BLaER1 treated with 17β-estradiol and CSF1 and Interleukin-3, amounts not matched to agents 10 nM and 100 nM (cell line): ENCODE results near the gene GUCA1C.

Experiments
- H3K27ac ChIP-seq, 11 experiments: shearing (Covaris generic); formaldehyde crosslinking; 2 replicates each; pipeline ENCODE4 v1.8.1; 2022
- H3K27me3 ChIP-seq, 11 experiments: shearing (Covaris generic); formaldehyde crosslinking; 2 replicates each; pipeline ENCODE4 v1.8.1; 2022
- H3K36me3 ChIP-seq, 11 experiments: shearing (Covaris generic); formaldehyde crosslinking; 2 replicates each; pipeline ENCODE4 v1.8.1; 2022
- H3K4me1 ChIP-seq, 10 experiments: shearing (Covaris generic); formaldehyde crosslinking; 2 replicates each; pipeline ENCODE4 v1.8.1; 2022
- H3K4me2 ChIP-seq, 11 experiments: shearing (Covaris generic); formaldehyde crosslinking; 2 replicates each; pipeline ENCODE4 v1.8.1; 2022
- H3K4me3 ChIP-seq, 10 experiments: shearing (Covaris generic); formaldehyde crosslinking; 2 replicates each; pipeline ENCODE4 v1.8.1; 2022
- H3K9ac ChIP-seq, 11 experiments: shearing (Covaris generic); formaldehyde crosslinking; 2 replicates each; pipeline ENCODE4 v1.8.1; 2022
- H3K9me3 ChIP-seq, 11 experiments: shearing (Covaris generic); formaldehyde crosslinking; replicated peaks in 1 of 11; 2 replicates each; pipeline ENCODE4 v1.8.1; 2022
- H4K20me1 ChIP-seq, 11 experiments: shearing (Covaris generic); formaldehyde crosslinking; 2 replicates each; pipeline ENCODE4 v1.8.1; 2022
- Cebpa-rat ChIP-seq, 11 experiments: shearing (Covaris generic); IDR thresholded peaks; 2 replicates each; pipeline ENCODE4 v1.8.1; 2022

GUCA1C gene

DNA sequence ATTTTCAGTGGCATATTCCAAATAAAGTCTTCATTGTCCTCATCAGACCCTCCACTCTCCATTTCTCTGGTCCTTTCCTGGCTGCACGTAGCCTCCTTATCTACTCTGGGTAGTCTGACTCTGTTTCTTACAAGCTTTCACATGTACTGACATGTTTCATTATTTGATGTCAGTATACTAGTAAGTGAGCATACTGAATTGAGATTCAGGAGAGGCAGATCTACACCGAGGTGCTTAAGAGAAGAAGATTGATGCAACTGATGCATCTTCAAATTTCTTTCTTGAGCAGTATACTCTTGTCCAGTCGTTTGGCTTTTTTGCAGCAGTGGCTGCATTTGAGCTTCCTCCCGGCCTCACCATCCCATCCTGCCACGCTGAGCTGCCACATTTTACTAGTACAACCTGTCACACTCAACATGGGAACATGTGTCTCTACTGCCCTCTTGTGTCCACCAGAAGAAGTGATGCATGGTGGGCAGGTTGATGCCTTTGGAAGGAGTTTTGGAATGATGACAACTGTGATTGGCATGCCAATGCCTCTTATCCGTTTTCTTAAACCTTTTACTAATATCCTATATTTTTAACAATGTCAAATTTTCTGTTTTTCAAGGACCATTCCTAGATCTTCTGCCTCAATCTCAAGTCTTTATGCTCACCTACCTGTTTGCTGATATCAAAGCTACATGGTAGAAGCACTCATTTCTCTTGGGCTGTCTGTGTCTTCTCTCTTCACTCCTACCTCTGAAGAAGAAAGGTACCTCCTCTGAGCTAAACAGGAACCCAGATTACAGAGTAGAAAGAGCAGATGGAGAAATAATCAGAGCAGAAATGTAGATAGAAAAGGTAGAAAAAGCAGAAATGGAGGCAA is 38.7 kb downstream of the GUCA1C start:
- H3K9ac ChIP-seq, result no peak overlapping the region
- peaks cover 0 to 9% (median 3%) of the 10 kb centered on the region in 10 experiments; a peak in 6 of 20 replicates for H3K4me1 ChIP-seq

DNA sequence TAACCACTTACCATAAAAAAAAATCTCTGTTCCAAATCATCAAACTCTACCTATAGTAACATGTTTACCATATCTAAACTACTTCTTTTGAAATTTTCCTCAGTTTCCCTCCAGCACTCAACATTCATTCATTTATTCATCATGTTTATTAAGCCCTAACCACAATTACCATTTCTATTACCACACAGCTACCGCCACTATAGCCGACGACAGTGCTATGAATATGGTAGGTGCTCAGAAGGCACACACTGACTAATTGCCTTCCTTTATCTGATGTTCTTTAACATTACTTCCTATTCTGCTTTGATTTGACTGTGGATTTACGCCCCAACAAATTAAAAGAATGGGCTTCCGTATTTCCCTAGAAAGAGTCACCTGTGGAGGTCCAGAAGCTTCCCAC is 43.9 kb downstream of the GUCA1C start:
- H3K27ac ChIP-seq, result no peak overlapping the region
- no peaks in the 10 kb centered on the region for H3K4me1 ChIP-seq
- H4K20me1 ChIP-seq, result no peaks in the 10 kb centered on the region
- no peak overlapping the region for H3K4me2 ChIP-seq
- H3K36me3 ChIP-seq, result no peaks in the 10 kb centered on the region
- H3K4me3 ChIP-seq, result no peak overlapping the region
- H3K9ac ChIP-seq, result no peak overlapping the region
- no peak for TF ChIP-seq Cebpa-rat (IDR thresholded peaks at IDR 0.05)
- no peaks in the 10 kb centered on the region for H3K9me3 ChIP-seq
- no peaks in the 10 kb centered on the region for H3K27me3 ChIP-seq

More for the DNA sequence above, 38.7 kb downstream of the GUCA1C start:
- no peaks in the 10 kb centered on the region for H3K27me3 ChIP-seq
- H4K20me1 ChIP-seq, result no peaks in the 10 kb centered on the region
- no peak overlapping the region for H3K27ac ChIP-seq
- no peaks in the 10 kb centered on the region for H3K36me3 ChIP-seq
- H3K4me3 ChIP-seq, result no peak overlapping the region
- H3K9me3 ChIP-seq, result no peaks in the 10 kb centered on the region
- peak overlapping the region in 3 of 11 experiments; percentile 12 to 36 (median 15); a peak in 3 of 22 replicates for H3K4me2 ChIP-seq
- TF ChIP-seq Cebpa-rat (IDR thresholded peaks at IDR 0.05), result no peak

DNA sequence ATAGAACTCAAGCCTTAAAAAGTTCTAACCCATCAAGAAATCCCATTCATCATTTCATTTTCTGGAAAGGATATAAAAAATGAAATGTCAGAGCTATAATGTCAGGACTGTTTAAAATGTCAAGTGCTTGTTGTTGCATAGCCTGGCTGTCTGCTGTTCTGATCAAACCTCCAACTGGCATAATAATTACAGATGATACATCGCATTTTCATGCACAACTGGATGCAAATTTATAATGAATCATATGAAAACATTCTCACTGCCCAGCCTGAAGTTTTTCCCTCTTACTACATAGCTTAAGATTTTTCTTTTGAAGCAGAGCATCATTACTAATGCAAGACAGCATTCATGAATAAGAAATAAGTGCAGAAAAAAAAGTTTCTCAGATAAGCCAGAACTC is 46.5 kb downstream of the GUCA1C start:
- no peaks in the 10 kb centered on the region for H4K20me1 ChIP-seq
- no peak overlapping the region for H3K27ac ChIP-seq
- H3K27me3 ChIP-seq, result no peaks in the 10 kb centered on the region
- TF ChIP-seq Cebpa-rat (IDR thresholded peaks at IDR 0.05), result no peak
- no peaks in the 10 kb centered on the region for H3K36me3 ChIP-seq
- no peak overlapping the region for H3K4me3 ChIP-seq
- peaks cover 0 to 6% (median 0%) of the 10 kb centered on the region in 10 experiments; a peak in 2 of 20 replicates for H3K4me1 ChIP-seq
- no peak overlapping the region for H3K4me2 ChIP-seq
- no peak overlapping the region for H3K9ac ChIP-seq
- H3K9me3 ChIP-seq, result no peaks in the 10 kb centered on the region

DNA sequence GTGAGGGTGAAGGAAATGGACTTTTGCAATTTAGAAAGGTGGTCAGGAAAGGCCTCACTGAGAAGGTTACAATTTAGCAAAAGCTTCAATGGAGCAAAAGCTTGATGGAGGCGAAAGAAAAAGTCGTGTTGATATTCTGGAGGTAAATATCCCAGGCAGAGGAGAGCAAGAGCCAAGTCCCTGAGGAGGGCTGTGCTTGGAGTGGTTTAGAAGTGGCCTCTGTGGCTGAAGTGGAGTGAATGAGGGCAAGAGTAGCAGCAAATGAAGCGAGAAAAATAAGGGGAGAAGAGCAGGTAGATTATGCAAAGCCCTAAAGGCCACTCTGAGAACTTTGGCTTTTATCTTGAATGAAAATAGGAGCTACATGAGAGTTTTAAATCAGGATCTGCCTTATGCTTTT is 54.1 kb downstream of the GUCA1C start:
- Histone ChIP-seq H3K9ac (no peak overlapping the region), H3K4me3 (no peak overlapping the region), H3K4me1 (peaks cover 0 to 6% (median 0%) of the 10 kb centered on the region in 10 experiments; a peak in 2 of 20 replicates), H3K4me2 (no peak overlapping the region), H3K27me3 (no peaks in the 10 kb centered on the region), H4K20me1 (no peaks in the 10 kb centered on the region), H3K27ac (no peak overlapping the region), H3K36me3 (no peaks in the 10 kb centered on the region), H3K9me3 (no peaks in the 10 kb centered on the region)
- TF ChIP-seq Cebpa-rat (IDR thresholded peaks at IDR 0.05), result no peak

DNA sequence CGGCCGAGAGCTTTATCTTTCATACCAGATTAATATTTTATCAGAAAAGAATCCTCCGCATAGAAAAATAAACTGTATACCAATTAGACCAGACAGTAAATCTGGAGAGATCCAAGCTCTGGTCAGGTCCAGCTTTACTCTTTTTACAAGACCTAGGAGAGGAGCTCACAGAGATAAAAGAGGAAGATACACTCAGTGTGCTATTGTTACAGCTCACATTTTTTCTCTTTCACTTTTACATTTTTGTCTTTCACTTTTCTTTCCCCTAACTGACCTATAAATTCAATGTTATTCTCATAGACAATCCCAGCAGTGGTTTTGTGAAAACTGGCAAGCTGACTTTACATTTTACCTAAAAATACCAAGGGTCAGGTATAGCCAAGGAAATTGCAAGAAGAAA is 55.8 kb downstream of the GUCA1C start:
- H4K20me1 ChIP-seq, result no peaks in the 10 kb centered on the region
- TF ChIP-seq Cebpa-rat (IDR thresholded peaks at IDR 0.05), result no peak
- no peaks in the 10 kb centered on the region for H3K36me3 ChIP-seq
- H3K27ac ChIP-seq, result no peak overlapping the region
- H3K9ac ChIP-seq, result no peak overlapping the region
- H3K4me3 ChIP-seq, result no peak overlapping the region
- H3K4me1 ChIP-seq, result peaks cover 0 to 6% (median 0%) of the 10 kb centered on the region in 10 experiments; a peak in 2 of 20 replicates
- H3K27me3 ChIP-seq, result no peaks in the 10 kb centered on the region
- H3K9me3 ChIP-seq, result no peaks in the 10 kb centered on the region
- H3K4me2 ChIP-seq, result no peak overlapping the region

DNA sequence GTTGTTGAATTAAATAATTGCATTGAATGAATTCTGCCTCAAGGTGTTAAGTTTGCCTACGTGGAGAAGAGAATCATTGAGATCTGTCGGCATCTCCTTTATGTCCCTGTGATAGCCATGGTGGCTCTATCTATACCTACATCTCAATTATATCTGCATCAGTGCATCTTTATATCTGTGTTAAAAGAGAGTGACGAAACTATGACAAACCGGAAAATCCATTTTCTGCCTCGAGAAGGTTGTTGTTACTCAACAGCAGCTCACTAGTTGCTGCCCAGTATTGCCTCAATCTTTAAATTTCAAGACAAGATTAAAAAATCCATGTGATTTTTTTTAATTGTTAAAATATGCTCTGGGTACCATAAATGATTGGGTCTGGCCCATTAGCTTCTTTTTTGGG is 58.7 kb downstream of the GUCA1C start:
- TF ChIP-seq Cebpa-rat (IDR thresholded peaks at IDR 0.05), result no peak
- H3K9me3 ChIP-seq, result no peaks in the 10 kb centered on the region
- H3K27ac ChIP-seq, result no peak overlapping the region
- H3K27me3 ChIP-seq, result no peaks in the 10 kb centered on the region
- H3K4me3 ChIP-seq, result no peak overlapping the region
- H3K9ac ChIP-seq, result no peak overlapping the region
- H3K4me2 ChIP-seq, result no peak overlapping the region
- H3K36me3 ChIP-seq, result no peaks in the 10 kb centered on the region
- H3K4me1 ChIP-seq, result no peaks in the 10 kb centered on the region
- H4K20me1 ChIP-seq, result no peaks in the 10 kb centered on the region

DNA sequence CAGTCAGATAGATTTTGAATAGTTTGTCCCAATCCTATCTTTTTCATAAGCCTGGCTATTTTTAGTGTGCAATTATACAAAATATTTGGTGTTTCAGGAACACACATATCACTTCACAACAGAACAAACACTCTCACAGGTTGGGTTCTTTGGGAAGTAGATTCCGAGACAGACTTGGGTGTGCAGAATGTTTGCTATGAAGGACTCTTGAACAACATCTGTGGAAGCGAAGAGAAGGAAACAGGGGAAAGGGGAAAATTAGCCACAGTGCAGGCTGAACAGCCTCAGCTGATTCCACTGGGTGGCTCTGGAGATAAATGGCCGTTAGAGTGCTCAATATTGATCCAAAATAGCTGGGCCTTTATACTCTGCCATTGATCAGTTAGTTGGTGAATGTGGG is 61.8 kb downstream of the GUCA1C start:
- Histone ChIP-seq H3K4me2 (no peak overlapping the region), H3K36me3 (no peaks in the 10 kb centered on the region), H3K9ac (no peak overlapping the region), H3K27me3 (no peaks in the 10 kb centered on the region), H3K27ac (no peak overlapping the region), H4K20me1 (no peaks in the 10 kb centered on the region), H3K4me3 (no peak overlapping the region), H3K9me3 (no peaks in the 10 kb centered on the region), H3K4me1 (no peaks in the 10 kb centered on the region)
- no peak for TF ChIP-seq Cebpa-rat (IDR thresholded peaks at IDR 0.05)

DNA sequence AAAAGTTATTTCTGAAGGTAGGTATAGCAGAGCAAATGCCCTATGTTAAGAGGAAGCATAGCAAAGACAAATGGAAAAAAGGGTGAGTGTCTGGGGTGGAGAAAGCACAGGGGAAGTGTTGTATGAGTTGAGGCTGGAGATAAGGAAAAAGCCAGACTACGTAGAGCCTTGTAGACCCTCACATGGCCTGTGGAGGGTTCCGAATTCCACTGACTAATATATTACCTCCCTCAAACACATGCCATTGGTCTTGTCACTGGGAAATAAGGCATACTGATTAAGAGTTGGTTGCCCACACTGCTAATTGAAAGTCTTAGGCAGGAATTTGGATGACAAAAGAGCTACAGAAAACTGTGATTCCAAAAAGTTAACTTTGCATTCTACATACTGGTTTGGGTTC is 65.9 kb downstream of the GUCA1C start:
- Histone ChIP-seq H3K9ac (no peak overlapping the region), H3K4me1 (no peaks in the 10 kb centered on the region), H3K27ac (no peak overlapping the region), H3K9me3 (no peaks in the 10 kb centered on the region), H3K4me2 (no peak overlapping the region), H3K27me3 (no peaks in the 10 kb centered on the region), H4K20me1 (no peaks in the 10 kb centered on the region), H3K36me3 (no peaks in the 10 kb centered on the region), H3K4me3 (no peak overlapping the region)
- TF ChIP-seq Cebpa-rat (IDR thresholded peaks at IDR 0.05), result no peak

DNA sequence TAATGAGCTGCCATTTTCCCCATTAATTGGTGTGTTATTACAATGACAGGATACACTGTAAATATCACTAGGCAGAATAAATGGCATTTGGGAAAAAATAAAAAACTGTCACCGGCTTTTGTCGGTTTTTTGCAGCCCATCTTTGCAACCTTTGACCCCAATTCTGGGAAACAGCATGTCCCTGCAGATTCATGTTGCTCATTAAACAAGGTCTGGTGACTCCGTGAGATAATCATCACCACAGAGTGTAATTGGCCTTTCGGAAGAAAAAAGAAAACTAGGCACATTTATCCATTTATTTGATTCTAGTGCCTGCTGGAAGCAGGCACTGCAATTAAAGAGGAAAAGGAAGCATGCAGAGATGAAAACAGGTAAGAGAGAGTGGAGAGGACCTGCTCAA is 66.6 kb downstream of the GUCA1C start:
- TF ChIP-seq Cebpa-rat (IDR thresholded peaks at IDR 0.05), result no peak
- Histone ChIP-seq H3K4me2 (no peak overlapping the region), H3K36me3 (no peaks in the 10 kb centered on the region), H3K4me1 (no peaks in the 10 kb centered on the region), H3K4me3 (no peak overlapping the region), H3K27ac (no peak overlapping the region), H3K9ac (no peak overlapping the region), H4K20me1 (no peaks in the 10 kb centered on the region), H3K27me3 (no peaks in the 10 kb centered on the region), H3K9me3 (no peaks in the 10 kb centered on the region)

DNA sequence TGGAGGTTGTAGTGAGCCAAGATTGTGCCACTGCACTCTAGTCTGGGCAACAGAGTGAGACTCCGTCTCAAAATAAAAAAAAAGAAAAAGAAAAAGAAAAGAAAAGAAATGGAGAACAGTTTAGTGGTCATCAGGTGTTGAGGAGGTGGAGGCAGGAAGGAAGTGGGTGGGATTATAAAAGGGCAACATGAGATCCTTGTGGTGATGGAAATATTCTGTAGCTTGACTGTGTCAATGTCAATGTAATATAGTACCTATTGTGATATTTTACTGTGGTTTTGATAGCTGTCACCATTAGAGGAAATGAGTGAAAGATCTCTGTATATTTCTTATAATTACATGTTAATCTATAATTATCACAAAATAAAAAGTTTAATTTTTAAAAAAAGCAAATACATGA is 70.3 kb downstream of the GUCA1C start:
- Histone ChIP-seq H3K36me3 (no peaks in the 10 kb centered on the region), H4K20me1 (no peaks in the 10 kb centered on the region), H3K9ac (no peak overlapping the region), H3K27ac (no peak overlapping the region), H3K27me3 (no peaks in the 10 kb centered on the region), H3K4me2 (no peak overlapping the region), H3K9me3 (no peaks in the 10 kb centered on the region), H3K4me1 (no peaks in the 10 kb centered on the region), H3K4me3 (no peak overlapping the region)
- no peak for TF ChIP-seq Cebpa-rat (IDR thresholded peaks at IDR 0.05)
